Ascending aorta (tissue), 2 donors: ENCODE data around the gene RAI14. TPM values are rescaled to one million over a fixed set of nuclear protein-coding genes. Genes with fewer than 3 reads are reported as not detected.

Experiments used
- DNase-seq, 2 donors: peaks; one replicate each; pipeline ENCODE4 v3.0.0-alpha.2; 2019; ENCODE audit warnings: low spot score in 2 of 2
- H3K27ac ChIP-seq, 2 donors: fragments of 200-600 bp; sonication (generic); one replicate each; pipeline ENCODE4 v1.5.1; 2016 to 2017; ENCODE audit warnings: mild to moderate bottlenecking in 1 of 2
- H3K27me3 ChIP-seq: fragments of 200-600 bp; sonication (generic); one replicate; pipeline ENCODE4 v1.5.1; 2017
- H3K36me3 ChIP-seq, 2 donors: fragments of 200-600 bp; sonication (generic); one replicate each; pipeline ENCODE4 v1.5.1; 2016
- H3K4me1 ChIP-seq, 2 donors: fragments of 200-600 bp; sonication (generic); one replicate each; pipeline ENCODE4 v1.5.1; 2016 to 2017; ENCODE audit warnings: mild to moderate bottlenecking in 1 of 2
- H3K4me3 ChIP-seq, 2 donors: fragments of 200-600 bp; sonication (generic); one replicate each; pipeline ENCODE4 v1.5.1; 2016 to 2017; ENCODE audit warnings: mild to moderate bottlenecking in 1 of 2
- H3K9me3 ChIP-seq, 2 donors: fragments of 200-600 bp; sonication (generic); one replicate each; pipeline ENCODE4 v1.5.1; 2016
- CTCF ChIP-seq, 3 experiments: fragments of 200-600 bp in 2 of 3; fragments of 450-650 bp in 1 of 3; sonication (generic) in 2 of 3; IDR thresholded peaks; one replicate each; pipeline ENCODE4 v1.5.1; 2016 to 2019; ENCODE audit warnings: antibody characterized with exemption in 3 of 3, mild to moderate bottlenecking in 1 of 3, moderate library complexity in 1 of 3
- intact Hi-C: fragments of 100-400 bp; cut with DNase I; formaldehyde crosslinking; loops from one replicate; pipeline ENCODE4 v1.15.1; 2023
- total RNA-seq: library from RNA; depleted of rRNA; stranded (reverse); fragments of >200 nt; gene quantifications from one replicate; pipeline ENCODE4 v1.1.0, GENCODE V29; 2016

Gene RAI14
- total RNA-seq, 1 donor from 2014 or later = 134 TPM

GRCh38 chr5:34677428-34677827 lies 21.3 kb downstream of the RAI14 start:
- Histone ChIP-seq H3K36me3 (no peaks in the 10 kb centered on the region), H3K4me1 (peaks cover 5 to 40% of the 10 kb centered on the region in 2 donors), H3K27me3 (no peaks in the 10 kb centered on the region), H3K27ac (peak overlapping the region; percentile 13 to 93), H3K4me3 (no peak overlapping the region), H3K9me3 (no peaks in the 10 kb centered on the region)
- intact Hi-C loops = loop anchor here (5.0 kb wide), 1 partner anchor 40 kb away; no protein-coding TSS in a partner anchor
- TF ChIP-seq CTCF (IDR thresholded peaks at IDR 0.05) = no peak
- no peak for DNase-seq

GRCh38 chr5:34680896-34681295 lies 24.8 kb downstream of the RAI14 start:
- Histone ChIP-seq H3K9me3 (no peaks in the 10 kb centered on the region), H3K27ac (peak overlapping the region in 1 of 2 donors; percentile 28), H3K4me1 (peaks cover 0 to 42% of the 10 kb centered on the region in 2 donors), H3K27me3 (no peaks in the 10 kb centered on the region), H3K36me3 (no peaks in the 10 kb centered on the region), H3K4me3 (no peak overlapping the region)
- intact Hi-C loops = no loop called here
- no peak for TF ChIP-seq CTCF (IDR thresholded peaks at IDR 0.05)
- no peak for DNase-seq

GRCh38 chr5:34682926-34683623 lies 26.9 kb downstream of the RAI14 start:
- DNase-seq = no peak
- TF ChIP-seq CTCF (IDR thresholded peaks at IDR 0.05) = no peak
- intact Hi-C loops = no loop called here
- Histone ChIP-seq H3K27ac (no peak overlapping the region), H3K36me3 (no peaks in the 10 kb centered on the region), H3K4me1 (peaks cover 5 to 53% of the 10 kb centered on the region in 2 donors), H3K9me3 (no peaks in the 10 kb centered on the region), H3K27me3 (no peaks in the 10 kb centered on the region), H3K4me3 (no peak overlapping the region)

GRCh38 chr5:34684281-34684979 lies 28.3 kb downstream of the RAI14 start:
- intact Hi-C loops = no loop called here
- DNase-seq = peak in 1 of 2 donors; percentile 77
- Histone ChIP-seq H3K27me3 (no peaks in the 10 kb centered on the region), H3K36me3 (no peaks in the 10 kb centered on the region), H3K9me3 (no peaks in the 10 kb centered on the region), H3K27ac (peak overlapping the region; percentile 62 to 73), H3K4me1 (peaks cover 5 to 60% of the 10 kb centered on the region in 2 donors), H3K4me3 (no peak overlapping the region)
- no peak for TF ChIP-seq CTCF (IDR thresholded peaks at IDR 0.05)

GRCh38 chr5:34684980-34685352 lies 28.8 kb downstream of the RAI14 start:
- DNase-seq = no peak
- H3K9me3 ChIP-seq = no peaks in the 10 kb centered on the region
- H3K27ac ChIP-seq = peak overlapping the region; percentile 62 to 73
- H3K4me1 ChIP-seq = peaks cover 5 to 57% of the 10 kb centered on the region in 2 donors
- intact Hi-C loops = loop anchor here (5.0 kb wide), 1 partner anchor 198 kb away; no protein-coding TSS in a partner anchor
- no peaks in the 10 kb centered on the region for H3K36me3 ChIP-seq
- no peak overlapping the region for H3K4me3 ChIP-seq
- no peak for TF ChIP-seq CTCF (IDR thresholded peaks at IDR 0.05)
- H3K27me3 ChIP-seq = no peaks in the 10 kb centered on the region
